ENCODE measurements around the gene FLT3.
"Not testable (repeated sequence)": the region's sequence is repeated elsewhere in the genome, so short reads cannot be mapped to it uniquely, and the experiment has no call there.

Gene FLT3

DNA sequence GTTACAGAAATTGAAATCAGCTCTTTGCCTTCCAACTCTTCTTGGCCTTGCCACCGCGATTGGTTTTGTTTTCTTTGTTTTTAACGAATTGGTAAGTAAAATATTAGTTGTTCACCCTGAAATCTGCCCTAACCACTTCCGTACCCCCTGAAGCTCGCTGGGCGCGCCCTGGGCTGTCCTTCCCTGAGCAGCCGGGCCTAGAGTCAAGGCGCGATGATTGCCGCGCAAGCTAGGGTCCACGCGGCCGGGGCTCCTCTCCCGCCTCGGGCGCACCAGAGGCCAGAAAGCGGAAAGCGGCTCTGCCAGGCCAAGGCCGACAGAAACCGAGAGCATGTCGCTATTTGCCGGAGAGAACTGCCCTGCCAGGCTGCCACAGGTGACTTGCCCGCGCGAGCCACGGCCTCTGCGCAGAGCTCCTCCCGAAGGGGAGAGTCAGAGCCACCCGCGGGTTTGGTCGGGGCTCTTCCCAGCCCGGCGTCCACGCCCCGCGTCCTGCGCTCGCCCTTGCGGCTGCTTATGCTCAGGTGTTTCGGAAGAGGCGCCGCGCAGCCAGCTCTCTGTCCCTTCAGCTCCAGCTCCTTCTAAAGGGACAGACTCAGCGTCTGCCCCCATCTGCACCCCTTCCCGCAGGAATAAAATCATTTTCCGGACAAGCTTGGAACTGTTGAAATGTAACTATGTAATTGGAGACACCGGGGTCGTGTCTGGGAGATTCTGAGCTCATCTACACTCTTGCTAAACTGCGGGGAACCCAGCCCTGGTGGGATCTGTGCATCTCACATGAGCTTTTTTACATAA is 124.6 kb downstream of the FLT3 start:
- DNase-seq (ENCODE audit: insufficient read length, low spot score) (no peak), FAIRE-seq (no peak)

DNA sequence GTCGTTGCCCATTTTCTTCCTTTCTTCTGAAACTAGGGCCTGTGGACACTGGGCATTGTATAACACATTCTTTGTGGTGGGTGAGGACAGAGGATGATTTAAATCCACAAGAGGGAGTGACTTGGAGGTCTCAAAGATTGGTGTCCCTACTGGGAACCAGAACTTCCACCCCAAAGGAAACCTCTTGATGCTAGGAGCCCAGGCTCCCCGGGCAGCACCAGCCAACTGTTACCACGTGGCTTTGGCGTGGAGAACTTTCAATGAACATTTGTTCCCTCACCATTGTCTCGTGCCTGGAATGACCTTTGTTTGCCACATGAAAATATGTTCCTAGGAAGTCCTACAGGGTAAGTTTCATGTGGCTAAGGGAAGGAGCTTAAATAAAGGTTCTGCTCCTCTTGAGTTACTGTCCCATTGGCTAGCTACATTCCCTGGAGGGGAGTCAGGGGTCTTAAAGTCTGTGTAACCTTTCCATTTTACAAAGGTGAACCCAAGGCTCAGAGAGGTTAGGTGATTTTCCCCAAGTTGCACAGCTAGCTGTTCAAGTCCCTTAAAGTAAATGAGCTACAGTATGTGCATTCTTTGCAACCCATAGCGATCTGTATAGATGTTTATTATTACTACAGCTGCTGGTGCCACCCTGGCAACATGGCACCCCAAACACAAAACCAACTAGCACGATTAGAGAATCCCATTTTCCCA is 126.3 kb downstream of the FLT3 start:
- DNase-seq (ENCODE audit: insufficient read length, low spot score) (no peak), FAIRE-seq (no peak)

DNA sequence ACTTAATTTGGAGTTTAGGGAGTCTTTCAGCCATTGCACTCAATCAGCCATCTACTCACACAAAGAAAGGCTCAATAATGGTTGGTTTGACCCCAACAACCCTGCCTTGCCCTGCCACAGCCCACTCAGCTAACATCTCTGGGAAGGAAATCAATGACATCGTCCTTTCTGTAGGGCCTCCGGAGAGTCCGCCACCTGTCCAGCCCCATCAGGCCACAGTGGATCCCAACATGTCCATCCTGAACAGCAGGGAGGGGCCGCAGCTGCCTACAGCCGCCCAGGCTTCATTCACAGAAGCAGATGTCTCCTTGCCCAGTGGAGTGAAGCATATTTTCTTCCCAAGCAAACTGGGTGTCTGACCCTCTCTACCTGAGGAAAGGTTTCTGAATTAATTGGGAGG is 127.1 kb downstream of the FLT3 start:
- FAIRE-seq (no peak), DNase-seq (ENCODE audit: insufficient read length, low spot score) (no peak)

DNA sequence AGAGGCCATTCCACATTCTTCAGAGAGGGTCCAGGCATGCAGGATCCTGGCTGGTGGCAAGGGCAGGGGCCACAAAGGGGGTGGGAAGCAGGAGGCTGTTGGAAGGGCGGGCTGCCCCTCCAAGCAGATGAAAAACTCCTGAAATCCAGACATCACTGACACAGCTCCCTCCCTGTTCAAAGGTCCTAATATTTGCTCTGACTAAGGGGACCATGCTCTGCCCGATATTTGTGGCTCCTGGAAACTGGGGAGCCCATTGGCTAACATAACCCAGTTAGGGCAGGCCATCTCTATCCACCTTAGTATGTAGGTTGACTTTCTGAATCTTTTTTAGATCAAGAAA is 127.9 kb downstream of the FLT3 start:
- FAIRE-seq (no peak), DNase-seq (ENCODE audit: insufficient read length, low spot score) (no peak)

DNA sequence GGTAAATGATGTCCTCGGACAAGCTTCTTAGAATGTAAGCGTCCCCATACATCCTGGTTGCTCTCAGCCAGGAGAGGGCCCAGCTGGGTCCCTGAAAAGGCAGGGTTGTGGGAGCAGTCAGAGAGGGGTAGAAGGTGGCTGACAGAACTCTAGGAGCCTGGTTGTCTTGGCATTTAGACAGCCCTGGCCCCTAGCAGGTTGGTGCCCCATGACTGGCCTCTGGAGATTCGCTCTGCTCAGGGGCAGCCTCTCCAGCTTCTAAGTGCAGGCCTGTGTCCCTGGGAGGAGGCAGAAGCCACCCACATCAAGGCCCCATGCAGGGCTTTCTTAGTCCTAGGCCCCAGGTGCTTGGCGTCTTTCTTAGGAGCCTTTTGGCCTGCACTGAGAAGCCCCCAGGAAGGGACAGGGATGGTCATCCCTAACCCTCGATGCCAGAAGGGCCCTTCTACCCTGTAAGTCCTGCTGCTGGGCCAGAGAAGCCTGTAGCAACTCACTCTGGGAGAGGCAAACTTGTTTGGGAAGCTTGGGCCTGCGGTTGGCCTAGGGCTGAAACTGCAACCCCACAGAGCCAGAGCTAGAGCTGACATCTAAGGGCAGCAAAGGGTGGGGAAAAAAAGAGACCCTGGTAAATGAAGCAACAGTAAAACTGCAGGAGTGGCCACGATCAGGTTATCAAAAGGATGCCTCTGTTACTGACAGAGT is 128.4 kb downstream of the FLT3 start:
- no peak for DNase-seq (ENCODE audit: insufficient read length, low spot score)
- FAIRE-seq = no peak

DNA sequence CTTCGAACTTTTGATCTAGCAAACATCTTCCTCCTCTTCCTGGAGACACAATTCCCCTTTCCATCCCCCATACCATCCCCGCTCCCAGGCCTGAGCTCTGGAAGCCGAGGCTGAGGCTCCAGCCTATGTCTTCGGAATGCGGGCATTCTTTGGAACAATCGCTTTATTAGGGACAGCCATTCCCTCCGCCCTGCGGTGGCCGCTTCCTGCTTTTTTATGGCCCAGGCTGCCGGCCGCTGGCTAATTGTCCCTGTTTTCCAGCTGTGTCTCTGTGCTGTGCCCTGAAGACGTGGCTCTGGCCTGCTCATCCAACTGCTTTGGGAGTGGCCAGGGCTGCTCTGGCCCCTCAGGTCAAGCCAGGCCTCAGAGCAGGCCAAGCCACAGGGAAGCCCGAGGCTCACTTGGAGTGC is 129.1 kb downstream of the FLT3 start:
- no peak for FAIRE-seq
- no peak for DNase-seq (ENCODE audit: insufficient read length, low spot score)

DNA sequence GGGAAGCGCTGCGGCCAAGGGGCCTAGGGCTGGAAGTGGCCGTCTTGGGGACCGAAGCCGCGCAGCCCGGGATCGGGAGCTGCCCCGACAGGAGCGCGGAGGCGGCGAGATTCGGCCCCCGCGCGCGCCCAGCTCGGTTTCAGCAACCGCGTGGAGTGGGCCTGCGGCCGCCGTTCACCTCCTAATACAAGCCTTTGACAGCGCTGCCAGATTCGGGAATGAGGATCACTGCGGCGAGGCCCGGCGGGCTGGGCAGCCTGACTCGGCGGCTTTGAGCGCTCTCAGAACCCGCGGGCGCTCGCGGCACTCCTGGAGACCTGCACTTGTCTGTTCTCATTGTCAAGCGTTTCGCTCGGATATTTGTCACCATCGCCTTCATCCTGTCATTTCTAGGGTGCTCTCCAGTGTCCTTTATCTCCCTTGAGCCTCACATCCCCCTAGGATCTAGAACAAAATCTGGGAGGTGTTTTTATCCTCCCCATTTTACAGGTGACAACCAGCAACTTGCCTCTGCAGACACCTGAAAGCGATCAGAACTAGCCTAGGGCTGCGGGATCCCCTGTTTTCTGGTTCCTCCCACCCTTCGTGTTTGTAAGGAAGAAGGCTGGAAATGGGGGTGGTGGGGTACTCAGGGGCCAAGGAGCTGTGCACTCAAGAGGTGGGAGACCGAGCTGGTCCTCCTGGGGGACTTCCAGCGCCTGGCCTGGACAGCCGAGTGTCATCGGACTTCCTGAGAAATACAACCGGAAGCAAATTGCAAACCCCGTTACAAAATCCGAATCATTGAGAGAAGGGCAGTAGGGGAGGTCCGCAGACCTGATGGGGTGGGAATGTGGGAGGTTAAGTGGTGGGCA is 129.8 kb downstream of the FLT3 start:
- DNase-seq (ENCODE audit: insufficient read length, low spot score) = no peak

DNA sequence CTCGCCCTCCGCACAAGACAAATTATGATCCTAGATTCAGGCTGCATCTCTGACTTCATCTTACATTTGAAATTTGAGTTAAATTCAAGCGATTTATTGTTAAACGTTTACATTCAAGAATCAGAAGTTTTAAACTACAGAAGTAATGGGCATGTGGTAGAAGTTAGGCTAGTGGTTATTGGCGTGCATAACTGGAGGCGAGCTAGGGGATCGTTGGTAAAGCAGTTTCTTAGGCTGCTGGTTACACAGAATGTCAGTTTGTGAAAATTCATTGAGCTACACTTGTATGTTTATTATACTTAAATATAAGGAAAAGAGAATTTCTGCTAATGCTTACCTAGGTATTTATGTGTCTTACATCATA is 130.5 kb downstream of the FLT3 start:
- FAIRE-seq (no peak), DNase-seq (ENCODE audit: insufficient read length, low spot score) (no peak)

More for the DNA sequence above, 129.8 kb downstream of the FLT3 start:
- no peak for FAIRE-seq

DNA sequence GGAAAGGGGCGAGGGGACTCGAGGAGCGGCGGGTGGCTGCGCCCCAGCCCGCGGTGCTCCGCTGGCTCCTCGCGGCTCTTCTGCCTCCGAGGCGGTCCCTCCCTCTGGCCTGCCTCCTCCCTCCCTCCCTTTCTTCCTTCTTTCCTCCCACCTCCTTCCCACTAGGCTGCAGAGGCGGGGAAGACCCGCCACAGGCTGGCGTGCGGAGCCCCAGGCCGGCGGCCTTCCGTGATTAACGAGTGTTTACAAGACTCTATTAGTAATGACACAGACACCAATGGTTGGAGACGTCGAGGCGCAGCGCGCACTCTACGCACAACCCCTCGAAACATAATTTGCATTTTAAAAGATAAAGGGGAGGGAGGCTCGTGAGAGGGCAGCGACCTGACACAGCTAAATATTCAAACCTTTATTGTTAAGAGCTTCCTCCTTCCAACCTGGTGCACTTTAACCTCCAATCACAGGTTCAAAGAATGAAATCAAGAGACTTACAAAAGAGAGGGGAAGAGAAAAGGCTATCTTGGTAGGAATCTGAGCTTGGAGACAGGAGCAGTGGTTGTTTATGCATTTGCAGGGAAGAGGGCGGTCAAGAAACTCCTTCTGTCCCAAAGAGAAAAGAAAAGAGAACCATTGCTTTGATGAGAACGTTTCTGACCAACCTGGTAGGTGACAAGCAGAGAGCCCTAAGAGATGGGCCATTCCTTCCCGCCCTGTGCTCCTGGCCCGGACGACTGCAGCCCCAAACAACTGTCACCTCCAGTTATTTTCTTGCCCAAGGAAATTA is 131.1 kb downstream of the FLT3 start, which contains the start of gene CDX2:
Gene CDX2 (minus strand): TSS at position 234 of the 784 bp plus-strand sequence. CDS start 309 bp downstream, outside the sequence.
- FAIRE-seq (no peak), DNase-seq (ENCODE audit: insufficient read length, low spot score) (no peak)

DNA sequence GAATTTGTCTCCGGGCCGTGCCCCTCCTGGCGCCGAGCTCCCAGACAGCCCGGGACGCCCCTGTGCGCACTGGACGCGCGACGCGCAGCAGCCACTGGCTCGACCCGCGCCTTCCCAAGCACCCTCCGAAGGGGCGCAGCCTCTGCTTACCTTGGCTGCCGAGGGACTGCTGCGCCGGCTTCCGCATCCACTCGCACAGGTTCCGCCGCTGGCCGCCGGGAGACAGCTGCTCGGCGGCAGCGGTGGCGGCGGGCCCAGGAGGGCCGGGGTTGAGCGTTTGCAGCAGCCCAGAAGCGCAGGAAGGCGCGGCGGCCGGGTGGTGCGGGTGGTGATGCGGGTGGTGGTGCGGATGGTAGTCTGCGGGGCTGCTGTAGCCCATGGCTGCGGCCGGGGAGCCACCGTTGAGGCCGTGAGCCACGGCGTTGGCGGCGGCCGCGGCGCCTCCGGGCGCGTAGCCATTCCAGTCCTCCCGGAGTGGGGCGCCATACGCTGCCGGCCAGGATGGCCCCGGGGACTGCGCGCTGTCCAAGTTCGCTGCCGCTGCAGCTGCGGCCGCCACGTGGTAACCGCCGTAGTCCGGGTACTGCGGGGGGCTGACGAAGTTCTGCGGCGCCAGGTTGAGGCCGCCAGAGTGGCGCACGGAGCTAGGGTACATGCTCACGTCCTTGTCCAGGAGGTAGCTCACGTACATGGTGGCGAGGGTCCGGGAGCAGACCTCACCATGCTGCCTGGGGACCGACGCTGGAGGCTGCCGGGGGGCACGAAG is 131.9 kb downstream of the FLT3 start:
- FAIRE-seq = no peak
- DNase-seq (ENCODE audit: insufficient read length, low spot score) = no peak

DNA sequence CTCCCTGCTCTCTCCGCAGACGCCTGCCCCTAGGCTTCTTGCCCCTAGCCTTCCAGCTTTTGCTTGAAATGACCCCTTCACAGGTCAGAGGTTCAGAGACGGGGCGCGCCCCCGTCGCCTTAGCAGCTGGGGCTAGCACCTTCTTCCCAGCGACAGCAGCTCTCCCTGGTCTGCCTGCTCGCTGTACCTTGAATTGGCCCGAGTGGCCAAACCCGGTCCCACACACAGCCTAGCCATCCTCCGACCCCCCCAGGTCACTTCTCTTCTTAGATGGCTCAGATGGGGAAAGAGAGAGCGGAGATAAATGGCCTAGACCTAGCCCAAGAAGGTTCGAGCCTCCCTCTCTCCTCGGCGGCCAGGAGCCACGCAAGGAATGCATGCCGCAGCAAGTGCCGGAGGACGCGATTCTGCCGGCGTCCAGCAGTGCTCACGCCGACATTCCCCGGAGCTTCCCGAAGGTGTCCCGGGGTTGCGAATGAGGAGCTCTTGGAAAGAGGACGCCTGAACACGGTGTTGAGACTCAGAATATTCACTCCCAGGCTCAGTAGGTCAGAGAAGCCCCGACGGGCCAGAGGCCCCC is 132.6 kb downstream of the FLT3 start:
- no peak for DNase-seq (ENCODE audit: insufficient read length, low spot score)
- no peak for FAIRE-seq

DNA sequence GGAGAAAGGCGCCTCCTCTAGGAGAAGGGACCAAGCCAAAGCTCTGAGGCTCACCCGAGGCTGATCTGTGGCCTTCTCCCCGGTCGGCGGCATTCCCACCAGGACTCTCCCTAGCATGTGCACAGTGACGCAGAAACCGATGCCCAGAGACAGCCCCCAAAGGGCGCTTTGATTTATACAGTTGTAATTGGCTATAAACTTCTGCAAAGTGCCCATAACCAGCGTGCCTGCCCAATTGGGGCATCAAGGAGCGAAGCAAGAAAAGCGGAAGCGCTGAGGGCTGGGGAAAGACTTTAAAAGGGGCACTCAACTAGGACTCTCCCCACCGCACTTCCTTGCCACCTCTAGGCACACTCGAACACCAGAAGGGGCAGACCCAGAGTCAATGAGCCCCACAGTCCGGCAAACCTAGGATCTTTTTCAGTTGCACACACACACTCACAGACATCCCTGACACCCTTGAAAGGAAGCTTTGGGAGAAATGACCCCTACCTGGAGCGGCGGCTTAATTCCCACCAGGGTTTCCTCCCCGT is 133.1 kb downstream of the FLT3 start:
- no peak for DNase-seq (ENCODE audit: insufficient read length, low spot score)
- no peak for FAIRE-seq

DNA sequence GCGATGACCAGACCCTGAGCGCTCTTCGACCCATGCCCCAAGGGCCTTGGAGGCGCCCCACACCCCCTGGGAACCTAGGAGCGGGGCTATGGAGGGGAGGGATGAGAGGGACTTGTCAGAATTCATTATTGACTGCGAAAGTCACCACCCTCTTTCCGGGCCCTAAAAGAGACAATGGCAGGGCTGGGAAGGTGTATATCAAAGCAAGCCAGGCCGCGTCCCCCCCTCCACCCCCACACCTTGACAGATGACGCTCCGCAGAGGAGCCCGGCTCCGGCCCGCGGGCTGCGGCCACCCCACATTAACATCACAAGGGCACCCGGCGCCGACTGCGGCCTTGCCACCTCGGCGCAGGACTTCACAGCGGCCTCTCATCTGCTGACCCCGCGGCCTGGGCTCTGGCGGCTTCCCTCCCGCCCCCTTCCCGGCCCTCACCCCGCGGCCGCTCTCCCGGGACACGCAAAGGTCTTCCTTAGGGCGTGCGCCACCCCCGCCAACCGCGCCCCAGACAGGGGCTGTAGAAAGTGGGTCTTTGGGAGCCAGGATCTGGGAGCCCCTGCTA is 133.7 kb downstream of the FLT3 start:
- FAIRE-seq (no peak), DNase-seq (ENCODE audit: insufficient read length, low spot score) (no peak)

DNA sequence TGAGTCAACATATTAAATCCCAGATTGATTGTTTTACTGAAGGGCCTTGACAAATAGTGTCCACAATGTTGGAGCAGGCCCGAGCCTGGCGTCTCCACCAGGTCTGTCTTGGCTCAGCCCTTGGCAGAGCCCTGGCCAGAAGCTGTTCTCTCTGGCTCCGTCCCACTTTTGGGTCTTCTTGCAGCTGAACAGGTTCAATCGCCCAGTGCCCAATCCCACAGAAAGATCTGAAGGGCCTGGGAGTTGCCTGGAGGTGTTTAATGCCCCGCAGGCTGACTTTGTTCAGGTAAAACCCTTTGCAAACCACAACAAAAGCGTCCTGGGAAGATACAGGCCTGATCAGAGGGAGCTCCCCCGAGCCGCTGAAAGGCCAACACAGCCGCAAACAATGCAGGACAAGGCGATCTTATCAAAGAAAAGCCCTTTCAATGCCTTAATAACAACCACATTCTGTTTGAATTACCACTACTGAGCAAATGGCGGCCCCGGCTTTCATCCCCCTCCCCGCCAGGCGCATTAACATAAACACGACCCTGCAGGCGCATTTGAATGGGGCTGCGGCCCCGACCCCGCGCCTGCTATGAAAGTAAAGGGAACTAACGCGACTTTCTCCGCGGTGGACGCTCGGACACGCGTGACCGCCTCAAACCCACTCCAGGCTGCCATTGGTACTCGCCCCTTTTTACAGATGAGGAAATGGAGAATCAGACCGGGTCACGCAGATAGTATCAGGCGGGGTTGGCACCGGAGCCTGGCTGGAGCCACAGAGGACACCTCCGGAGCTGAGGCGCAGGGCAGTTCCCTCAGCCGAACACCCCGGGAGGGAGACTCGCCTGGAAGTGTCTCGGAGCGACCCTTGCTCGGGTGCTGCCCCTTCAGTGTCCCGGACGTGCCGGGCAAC is 134.4 kb downstream of the FLT3 start:
- FAIRE-seq = no peak

DNA sequence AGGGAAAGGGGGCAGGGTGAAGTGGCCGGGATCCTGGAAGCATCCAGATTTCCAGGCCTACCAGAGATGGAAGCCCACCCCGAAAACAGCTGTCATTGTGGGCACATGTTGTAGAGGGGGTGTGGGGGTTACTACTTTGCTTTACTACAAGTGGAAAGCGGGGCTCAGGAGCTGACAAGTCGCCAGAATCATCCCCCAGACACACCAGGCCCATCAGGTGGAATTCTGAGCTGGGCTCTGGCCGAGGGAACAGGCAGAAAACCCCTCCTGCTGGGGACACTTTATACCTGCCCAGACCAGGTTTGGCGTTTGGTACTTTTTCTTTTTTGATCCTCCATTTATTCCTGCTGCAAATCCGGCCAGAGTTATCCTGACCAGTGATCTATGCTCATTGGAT is 135.0 kb downstream of the FLT3 start:
- no peak for FAIRE-seq

More for the DNA sequence above, 134.4 kb downstream of the FLT3 start:
- DNase-seq (ENCODE audit: insufficient read length, low spot score) = no peak

DNA sequence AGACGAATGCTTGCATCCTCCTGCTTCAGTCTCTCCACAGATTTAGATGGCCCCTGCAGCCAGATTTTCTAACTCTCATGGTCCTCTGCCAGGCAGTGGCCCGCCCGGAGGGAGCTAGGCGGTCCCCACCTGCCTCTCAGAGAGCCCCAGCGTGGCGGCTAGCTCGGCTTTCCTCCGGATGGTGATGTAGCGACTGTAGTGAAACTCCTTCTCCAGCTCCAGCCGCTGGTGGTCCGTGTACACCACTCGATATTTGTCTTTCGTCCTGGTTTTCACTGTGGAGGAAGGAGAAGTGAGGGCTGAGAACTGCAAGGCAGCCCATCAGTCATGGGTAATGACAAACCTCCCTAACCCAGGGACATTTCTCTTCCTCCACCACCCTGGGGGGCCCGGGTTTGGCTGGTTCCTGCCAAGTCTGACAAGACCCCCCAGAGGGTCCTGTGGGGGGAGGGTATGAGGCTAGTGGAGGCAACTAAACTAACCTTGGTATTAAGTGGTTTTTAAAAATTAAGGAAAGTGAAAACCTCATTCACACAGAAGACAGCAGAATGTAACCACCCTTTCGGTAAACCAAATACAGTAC is 135.5 kb downstream of the FLT3 start:
- FAIRE-seq = no peak

More for the DNA sequence above, 135.0 kb downstream of the FLT3 start:
- DNase-seq (ENCODE audit: insufficient read length, low spot score) = no peak

DNA sequence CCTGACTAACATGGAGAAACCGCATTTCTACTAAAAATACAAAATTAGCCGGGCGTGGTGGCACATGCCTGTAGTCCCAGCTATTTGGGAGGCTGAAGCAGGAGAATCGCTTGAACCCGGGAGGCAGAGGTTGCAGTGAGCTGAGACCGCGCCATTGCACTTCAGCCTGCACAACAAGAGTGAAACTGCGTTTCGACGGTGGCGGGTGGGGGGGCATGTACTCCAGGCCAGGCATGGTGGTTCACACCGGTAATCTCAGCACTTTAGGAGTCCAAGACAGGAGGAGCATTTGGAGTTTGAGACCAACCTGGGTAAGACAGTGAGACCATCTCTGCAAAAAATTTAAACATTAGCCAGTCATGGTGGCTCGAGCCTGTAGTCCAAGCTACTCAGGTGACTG is 136.2 kb downstream of the FLT3 start:
- not testable (repeated sequence) for FAIRE-seq; DNase-seq (ENCODE audit: insufficient read length, low spot score)

More for the DNA sequence above, 135.5 kb downstream of the FLT3 start:
- no peak for DNase-seq (ENCODE audit: insufficient read length, low spot score)
